IPS-15b (cell line): ENCODE results near the gene CALU.

Experiments
- H3K27me3 ChIP-seq: one replicate; pipeline ENCODE4 v1.6.1; 2013; ENCODE audit warnings: low read length; ENCODE audit not compliant: control insufficient read depth, insufficient read depth
- H3K36me3 ChIP-seq: one replicate; pipeline ENCODE4 v1.6.1; 2013; ENCODE audit warnings: low read length; ENCODE audit not compliant: control insufficient read depth, insufficient read depth
- H3K4me1 ChIP-seq: one replicate; pipeline ENCODE4 v1.6.1; 2013; ENCODE audit warnings: mild to moderate bottlenecking, low read length; ENCODE audit not compliant: control insufficient read depth, insufficient read depth
- H3K4me3 ChIP-seq: one replicate; pipeline ENCODE4 v1.5.1; 2013; ENCODE audit warnings: low read depth, low read length
- H3K9ac ChIP-seq: one replicate; pipeline ENCODE4 v1.6.1; 2013; ENCODE audit warnings: low read depth, mild to moderate bottlenecking, low read length
- H3K9me3 ChIP-seq: one replicate; pipeline ENCODE4 v1.6.1; 2013; ENCODE audit warnings: mild to moderate bottlenecking, low read length; ENCODE audit not compliant: control insufficient read depth, insufficient read depth

Gene CALU

GRCh38 chr7:128757203-128757602 lies 18.0 kb downstream of the CALU start:
- no peak overlapping the region for H3K9ac ChIP-seq
- no peaks in the 10 kb centered on the region for H3K9me3 ChIP-seq
- no peak overlapping the region for H3K4me3 ChIP-seq
- peaks cover 16% of the 10 kb centered on the region for H3K36me3 ChIP-seq
- no peaks in the 10 kb centered on the region for H3K27me3 ChIP-seq
- no peaks in the 10 kb centered on the region for H3K4me1 ChIP-seq

GRCh38 chr7:128758553-128758952 lies 19.4 kb downstream of the CALU start:
- H3K9ac ChIP-seq, result no peak overlapping the region
- no peak overlapping the region for H3K4me3 ChIP-seq
- no peaks in the 10 kb centered on the region for H3K27me3 ChIP-seq
- H3K36me3 ChIP-seq, result peaks cover 16% of the 10 kb centered on the region
- no peaks in the 10 kb centered on the region for H3K4me1 ChIP-seq
- H3K9me3 ChIP-seq, result no peaks in the 10 kb centered on the region

GRCh38 chr7:128759242-128759641 lies 20.1 kb downstream of the CALU start:
- Histone ChIP-seq H3K4me3 (no peak overlapping the region), H3K9me3 (no peaks in the 10 kb centered on the region), H3K27me3 (no peaks in the 10 kb centered on the region), H3K4me1 (no peaks in the 10 kb centered on the region), H3K9ac (no peak overlapping the region), H3K36me3 (peaks cover 21% of the 10 kb centered on the region)

GRCh38 chr7:128763541-128763940 lies 24.4 kb downstream of the CALU start:
- Histone ChIP-seq H3K27me3 (no peaks in the 10 kb centered on the region), H3K4me1 (no peaks in the 10 kb centered on the region), H3K4me3 (no peak overlapping the region), H3K36me3 (peaks cover 34% of the 10 kb centered on the region), H3K9me3 (no peaks in the 10 kb centered on the region), H3K9ac (no peak overlapping the region)

GRCh38 chr7:128767475-128768110 lies 28.4 kb downstream of the CALU start:
- Histone ChIP-seq H3K27me3 (no peaks in the 10 kb centered on the region), H3K9ac (no peak overlapping the region), H3K4me3 (no peak overlapping the region), H3K36me3 (peaks cover 33% of the 10 kb centered on the region), H3K4me1 (no peaks in the 10 kb centered on the region), H3K9me3 (no peaks in the 10 kb centered on the region)

GRCh38 chr7:128770233-128770632 lies 31.1 kb downstream of the CALU start:
- no peak overlapping the region for H3K9ac ChIP-seq
- no peaks in the 10 kb centered on the region for H3K4me1 ChIP-seq
- no peaks in the 10 kb centered on the region for H3K27me3 ChIP-seq
- no peak overlapping the region for H3K4me3 ChIP-seq
- peaks cover 23% of the 10 kb centered on the region for H3K36me3 ChIP-seq
- H3K9me3 ChIP-seq, result no peaks in the 10 kb centered on the region

GRCh38 chr7:128773604-128774003 lies 34.4 kb downstream of the CALU start:
- H3K27me3 ChIP-seq, result no peaks in the 10 kb centered on the region
- peaks cover 3% of the 10 kb centered on the region for H3K9me3 ChIP-seq
- H3K9ac ChIP-seq, result no peak overlapping the region
- no peak overlapping the region for H3K4me3 ChIP-seq
- H3K4me1 ChIP-seq, result no peaks in the 10 kb centered on the region
- H3K36me3 ChIP-seq, result peaks cover 11% of the 10 kb centered on the region

GRCh38 chr7:128774029-128774689 lies 35.0 kb downstream of the CALU start:
- Histone ChIP-seq H3K4me3 (no peak overlapping the region), H3K9me3 (peaks cover 3% of the 10 kb centered on the region), H3K9ac (no peak overlapping the region), H3K4me1 (no peaks in the 10 kb centered on the region), H3K36me3 (peaks cover 7% of the 10 kb centered on the region), H3K27me3 (no peaks in the 10 kb centered on the region)

GRCh38 chr7:128774921-128775320 lies 35.8 kb downstream of the CALU start:
- H3K27me3 ChIP-seq, result no peaks in the 10 kb centered on the region
- peaks cover 3% of the 10 kb centered on the region for H3K9me3 ChIP-seq
- peaks cover under 1% of the 10 kb centered on the region for H3K36me3 ChIP-seq
- H3K4me1 ChIP-seq, result no peaks in the 10 kb centered on the region
- H3K9ac ChIP-seq, result no peak overlapping the region
- no peak overlapping the region for H3K4me3 ChIP-seq

- Histone ChIP-seq H3K9ac (no peak within 1 kb of the TSS), H3K27me3 (no peaks in the 10 kb centered on the region), H3K9me3 (peaks cover 3% of the 10 kb centered on the region), H3K4me3 (no peak within 1 kb of the TSS), H3K4me1 (no peaks in the 10 kb centered on the region), H3K36me3 (no peaks in the 10 kb centered on the region)
These were observed 36.8 kb downstream of the CALU start, which contains the start of gene OPN1SW for GRCh38 chr7:128775744-128776474. TSS of gene OPN1SW (minus strand) at chr7:128775794. CDS start at chr7:128775781, 13 bp downstream.

- Histone ChIP-seq H3K9me3 (peaks cover 3% of the 10 kb centered on the region), H3K4me1 (peaks cover 1% of the 10 kb centered on the region), H3K27me3 (no peaks in the 10 kb centered on the region), H3K9ac (no peak overlapping the region), H3K36me3 (no peaks in the 10 kb centered on the region), H3K4me3 (no peak overlapping the region)
These were observed 38.3 kb downstream of the CALU start for GRCh38 chr7:128777156-128778123.
